ENCODE data around the gene SNU13.
"Not testable (repeated sequence)": the region's sequence is repeated elsewhere in the genome, so short reads cannot be mapped to it uniquely, and the experiment has no call there.

DNA sequence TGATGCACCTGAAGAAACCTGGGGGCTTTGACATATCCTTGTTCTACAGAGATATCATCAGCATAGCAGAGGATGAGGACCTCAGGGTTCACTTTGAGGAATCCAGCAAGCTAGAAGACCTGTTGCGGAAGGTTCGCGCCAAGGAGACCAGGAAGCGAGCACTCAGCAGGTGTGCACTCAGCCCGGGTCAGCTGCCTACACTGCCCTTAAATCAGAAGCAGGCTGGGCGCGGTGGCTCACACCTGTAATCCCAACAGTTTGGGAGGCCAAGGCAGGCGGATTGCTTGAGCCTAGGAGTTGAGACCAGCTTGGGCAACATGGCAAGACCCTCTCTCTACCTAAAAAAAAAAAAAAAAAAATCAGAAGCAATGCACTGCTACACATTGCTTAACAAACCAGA lies 51.0 kb downstream of the SNU13 start:
- TF ChIP-seq EZH2 (IDR thresholded peaks at IDR 0.05; ENCODE audit: borderline replicate concordance, insufficient read depth, low read depth, low read length, poor library complexity, severe bottlenecking): not testable (repeated sequence)
- TF ChIP-seq, protein P1, sequence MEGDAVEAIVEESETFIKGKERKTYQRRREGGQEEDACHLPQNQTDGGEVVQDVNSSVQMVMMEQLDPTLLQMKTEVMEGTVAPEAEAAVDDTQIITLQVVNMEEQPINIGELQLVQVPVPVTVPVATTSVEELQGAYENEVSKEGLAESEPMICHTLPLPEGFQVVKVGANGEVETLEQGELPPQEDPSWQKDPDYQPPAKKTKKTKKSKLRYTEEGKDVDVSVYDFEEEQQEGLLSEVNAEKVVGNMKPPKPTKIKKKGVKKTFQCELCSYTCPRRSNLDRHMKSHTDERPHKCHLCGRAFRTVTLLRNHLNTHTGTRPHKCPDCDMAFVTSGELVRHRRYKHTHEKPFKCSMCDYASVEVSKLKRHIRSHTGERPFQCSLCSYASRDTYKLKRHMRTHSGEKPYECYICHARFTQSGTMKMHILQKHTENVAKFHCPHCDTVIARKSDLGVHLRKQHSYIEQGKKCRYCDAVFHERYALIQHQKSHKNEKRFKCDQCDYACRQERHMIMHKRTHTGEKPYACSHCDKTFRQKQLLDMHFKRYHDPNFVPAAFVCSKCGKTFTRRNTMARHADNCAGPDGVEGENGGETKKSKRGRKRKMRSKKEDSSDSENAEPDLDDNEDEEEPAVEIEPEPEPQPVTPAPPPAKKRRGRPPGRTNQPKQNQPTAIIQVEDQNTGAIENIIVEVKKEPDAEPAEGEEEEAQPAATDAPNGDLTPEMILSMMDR (IDR thresholded peaks at IDR 0.05): not testable (repeated sequence)

Measured in B cell (primary cell).